Measurements from ENCODE around the gene MYBBP1A. TPM values are rescaled to one million over a fixed set of nuclear protein-coding genes. Genes with fewer than 3 reads are reported as not detected.

The MYBBP1A gene
- total and polyA plus RNA-seq, 2 of the 8 experiments (the other 6 are each of a cell fraction or from before 2014, with no cell fraction given) = 46.8 to 151 TPM

GRCh38 chr17:4560421-4560820, 5.2 kb upstream of the MYBBP1A start, which contains the start of gene GGT6:
TSS of gene GGT6 (minus strand) at chr17:4560577. CDS start at chr17:4560521, 56 bp downstream.
- CTCF ChIA-PET (ENCODE audit: partially characterized antibody) = interaction anchor here (0.8 to 4.1 kb wide), 14 partner anchors 10 to 139 kb away, joined by 3 to 32 read pairs (median 3); no protein-coding TSS in a partner anchor
- TF ChIP-seq PHF8 (conservative IDR thresholded peaks at IDR 0.05; ENCODE audit: low read depth, low read length) (no peak), ZNF274 (IDR thresholded peaks at IDR 0.05; ENCODE audit: borderline replicate concordance, extremely low read depth, low read length) (no peak), YY1 (IDR thresholded peaks at IDR 0.05; ENCODE audit: low read depth, low read length) (no peak), BCL11A (IDR thresholded peaks at IDR 0.05; ENCODE audit: low read depth in 2 of 2, low read length in 2 of 2) (no peak), EGR1 (IDR thresholded peaks at IDR 0.05; ENCODE audit: borderline replicate concordance, low read depth, low read length) (no peak), MAFK (IDR thresholded peaks at IDR 0.05; ENCODE audit: low read depth, low read length) (no peak), KDM1A (IDR thresholded peaks at IDR 0.05; ENCODE audit: borderline replicate concordance, low read length) (no peak), GABPA (IDR thresholded peaks at IDR 0.05; ENCODE audit: borderline replicate concordance, insufficient read depth, low read length) (no peak), TCF12 (IDR thresholded peaks at IDR 0.05; ENCODE audit: low read depth, low read length) (no peak), SRF (IDR thresholded peaks at IDR 0.05; ENCODE audit: low read depth, low read length) (no peak), SIX5 (IDR thresholded peaks at IDR 0.05; ENCODE audit: low read depth, low read length) (no peak), POU5F1 (IDR thresholded peaks at IDR 0.05; ENCODE audit: low read depth, low read length) (no peak)
- H2BK15ac ChIP-seq (ENCODE audit: low read length) = no peak within 1 kb of the TSS; the same call in 1 of the 2 replicates
- no peak within 1 kb of the TSS for H3K27ac ChIP-seq (ENCODE audit: low read depth, low read length)
- H2BK20ac ChIP-seq (ENCODE audit: low read length) = no peak within 1 kb of the TSS
- 0 out of 2 replicates have a peak, but pooled peaks cover 3% of the 10 kb centered on the region for H3K23me2 ChIP-seq (ENCODE audit: low read depth, low read length)
- H4K8ac ChIP-seq (ENCODE audit: extremely low read depth, insufficient read depth, low read length) = no peak within 1 kb of the TSS
- 89% methylated on average over 12 of the region's 12 CpGs; no CpG with 5 or more reads in 1 of the 2 experiments for WGBS, 2 experiments (ENCODE audit: extremely low coverage in 1 of 2, insufficient coverage in 1 of 2, insufficient read length in 1 of 2, insufficient replicate concordance in 2 of 2, low coverage in 1 of 2, low lambda C conversion rate in 2 of 2, missing lambda C conversion rate in 1 of 2)
- no peaks in the 10 kb centered on the region for H3K9me3 ChIP-seq (ENCODE audit: insufficient read depth in 2 of 2, low read depth in 1 of 2, low read length in 1 of 2)
- H2BK120ac ChIP-seq (replicated peaks; ENCODE audit: low read depth, low read length) = no peak within 1 kb of the TSS
- no peak within 1 kb of the TSS for H3K4me3 ChIP-seq (ENCODE audit: extremely low read depth in 1 of 4, insufficient read depth in 2 of 4, low read depth in 3 of 4, low read length in 4 of 4)
- DNase-seq (ENCODE audit: low read depth in 1 of 2, low spot score in 2 of 2) (no peak), FAIRE-seq (no peak)
- H2AK5ac ChIP-seq (ENCODE audit: low read depth, low read length) = no peak within 1 kb of the TSS
- POLR2A ChIA-PET (ENCODE audit: partially characterized antibody) = interaction anchor here (0.6 to 32.8 kb wide), 4 partner anchors 9 to 72 kb away, joined by 3 to 546 read pairs (median 3); no protein-coding TSS in a partner anchor
- no peak within 1 kb of the TSS for H3K4ac ChIP-seq (replicated peaks; ENCODE audit: insufficient read length, low read depth, low read length)
- no peaks in the 10 kb centered on the region for H3K79me2 ChIP-seq (ENCODE audit: control insufficient read depth in 1 of 2, insufficient read depth in 2 of 2, low read length in 2 of 2)
- no peak within 1 kb of the TSS for H4K5ac ChIP-seq (ENCODE audit: insufficient read length, low read depth, low read length)
- no peak within 1 kb of the TSS for H3K14ac ChIP-seq (ENCODE audit: insufficient read length)
- peak within 1 kb of the TSS; percentile 63; the same call in 1 of the 2 replicates for H3K18ac ChIP-seq (ENCODE audit: extremely low read depth, low read length)
- H3K27me3 ChIP-seq (replicated peaks in 1 of 4; ENCODE audit: control insufficient read depth in 3 of 4, extremely low read depth in 1 of 4, insufficient read depth in 3 of 4, low read length in 3 of 4) = no peaks in the 10 kb centered on the region
- H3K9ac ChIP-seq (replicated peaks in 1 of 4; ENCODE audit: extremely low read depth in 1 of 4, low read depth in 3 of 4, low read length in 3 of 4) = no peak within 1 kb of the TSS; a peak in 1 of 7 replicates
- peaks cover 6 to 13% (median 7%) of the 10 kb centered on the region in 4 experiments; a peak in 6 of 7 replicates for H3K4me1 ChIP-seq (replicated peaks in 1 of 4; ENCODE audit: control insufficient read depth in 3 of 4, insufficient read depth in 4 of 4, low read length in 3 of 4)
- no peak within 1 kb of the TSS for H4K91ac ChIP-seq (replicated peaks; ENCODE audit: insufficient read length, low read length)
- H3K79me1 ChIP-seq (ENCODE audit: low read depth, low read length) = no peaks in the 10 kb centered on the region
- H4K20me1 ChIP-seq (replicated peaks in 1 of 2; ENCODE audit: control insufficient read depth in 1 of 2, insufficient read depth in 2 of 2, low read length in 2 of 2) = no peaks in the 10 kb centered on the region
- H3K56ac ChIP-seq (replicated peaks; ENCODE audit: insufficient read length, low read depth, low read length) = no peak within 1 kb of the TSS
- H2AFZ ChIP-seq (ENCODE audit: low read length) = peak within 1 kb of the TSS; percentile 76; the same call in 1 of the 2 replicates
- H3K23ac ChIP-seq (ENCODE audit: insufficient read length) = no peak within 1 kb of the TSS
- peak within 1 kb of the TSS; percentile 46; the same call in 1 of the 2 replicates for H2BK12ac ChIP-seq (ENCODE audit: low read depth, low read length)
- H3K36me3 ChIP-seq (ENCODE audit: control insufficient read depth in 2 of 4, insufficient read depth in 4 of 4, low read length in 3 of 4) = no peaks in the 10 kb centered on the region
- no peak within 1 kb of the TSS for H3K4me2 ChIP-seq (ENCODE audit: insufficient read depth in 1 of 2, low read depth in 2 of 2, low read length in 2 of 2)
- peak within 1 kb of the TSS; percentile 18; the same call in 1 of the 2 replicates for H2BK5ac ChIP-seq (ENCODE audit: low read depth, low read length)
